ENCODE measurements around the gene FXYD3. TPM values are rescaled to one million over a fixed set of nuclear protein-coding genes. Genes with fewer than 3 reads are reported as not detected.
"Not testable (repeated sequence)": the region's sequence is repeated elsewhere in the genome, so short reads cannot be mapped to it uniquely, and the experiment has no call there.

Gene FXYD3
- total RNA-seq, 1 donor from 2014 or later = 145 TPM

DNA sequence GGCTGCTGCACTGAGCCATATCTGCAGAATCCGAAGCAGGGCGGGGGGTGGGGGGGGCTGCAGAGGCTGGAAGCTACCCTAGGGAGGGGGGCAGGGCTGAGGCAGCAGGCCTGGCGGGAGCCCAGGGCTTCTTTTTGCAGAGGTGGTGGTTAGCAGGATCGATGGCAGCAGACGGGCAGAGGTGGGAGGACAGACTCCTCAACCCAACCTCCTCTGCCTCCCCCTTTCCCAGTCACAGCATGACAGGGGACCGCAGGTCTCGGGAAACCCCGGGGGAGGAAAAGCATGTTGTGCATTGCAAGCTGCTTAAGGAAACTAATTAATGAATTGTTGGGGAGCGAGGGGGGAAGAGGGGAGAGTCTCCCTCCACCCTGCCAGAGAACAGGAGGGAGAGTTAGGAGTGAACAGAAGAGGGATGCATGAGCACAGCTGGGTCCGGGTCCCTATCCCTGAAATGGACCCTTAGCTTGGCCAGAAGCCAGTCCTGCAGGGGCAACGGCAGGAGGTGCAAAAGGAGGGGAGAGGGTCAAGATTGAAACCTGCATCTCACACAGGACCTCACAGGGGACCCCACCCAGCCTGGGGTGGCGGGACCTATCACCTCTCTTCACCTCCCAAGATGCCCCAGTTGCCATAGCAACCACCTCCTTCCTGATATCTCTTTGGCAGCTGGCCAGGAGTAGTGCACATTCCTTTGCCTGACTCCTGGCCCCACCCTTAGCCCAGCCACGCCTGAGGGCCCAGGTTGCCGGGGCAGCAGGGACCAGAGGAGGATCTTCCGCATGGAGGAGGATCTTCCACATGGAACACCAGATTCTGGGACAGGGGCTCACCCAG is 29.2 kb downstream of the FXYD3 start:
- Histone ChIP-seq H3K4me3 (no peak overlapping the region), H3K4me1 (peaks cover 17% of the 10 kb centered on the region), H3K27ac (no peak overlapping the region), H3K27me3 (peaks cover 12% of the 10 kb centered on the region), H3K36me3 (no peaks in the 10 kb centered on the region), H3K9me3 (no peaks in the 10 kb centered on the region)
- no peak for DNase-seq
- no peak for TF ChIP-seq CTCF (IDR thresholded peaks at IDR 0.05)
- no peak for ATAC-seq
- intact Hi-C loops (cut with DNase I) = no loop called here

DNA sequence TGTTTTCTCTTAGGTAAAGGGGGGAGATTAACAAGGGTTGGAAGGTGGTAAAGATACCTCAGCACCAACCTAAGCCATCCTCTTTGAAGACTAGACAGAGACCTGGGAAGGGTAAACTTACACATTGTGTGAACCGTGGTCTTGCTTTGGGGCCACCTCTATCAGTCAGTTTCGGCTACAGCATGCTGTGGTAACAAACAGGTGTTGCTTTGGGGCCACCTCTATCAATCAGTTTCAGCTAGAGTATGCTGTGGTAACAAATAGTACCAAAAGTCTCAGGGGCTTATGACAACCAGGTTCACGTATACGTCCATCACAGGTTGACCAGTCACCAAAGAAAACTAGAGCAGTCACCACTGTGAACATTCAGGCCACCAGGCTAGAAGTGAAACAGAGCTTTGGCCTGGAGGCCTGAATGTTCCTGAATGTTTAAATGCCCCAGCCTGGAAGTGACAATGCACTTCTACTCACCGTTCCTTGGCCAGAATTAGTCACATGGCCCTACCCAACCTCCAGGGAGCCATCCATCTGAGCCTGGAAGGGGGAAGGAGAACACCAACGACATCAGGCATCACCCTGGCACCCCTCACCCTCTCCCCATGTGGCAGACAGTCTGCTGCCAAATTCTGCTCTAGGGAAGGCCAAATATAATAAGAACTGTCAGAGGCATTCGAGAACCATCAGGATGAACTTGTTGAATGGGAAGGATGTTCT is 31.3 kb downstream of the FXYD3 start:
- DNase-seq (no peak), ATAC-seq (no peak)
- Histone ChIP-seq H3K27me3 (peaks cover 12% of the 10 kb centered on the region), H3K4me3 (no peak overlapping the region), H3K4me1 (peaks cover 10% of the 10 kb centered on the region), H3K36me3 (no peaks in the 10 kb centered on the region), H3K9me3 (no peaks in the 10 kb centered on the region), H3K27ac (no peak overlapping the region)
- TF ChIP-seq CTCF (IDR thresholded peaks at IDR 0.05) = no peak
- intact Hi-C loops (cut with DNase I) = no loop called here

DNA sequence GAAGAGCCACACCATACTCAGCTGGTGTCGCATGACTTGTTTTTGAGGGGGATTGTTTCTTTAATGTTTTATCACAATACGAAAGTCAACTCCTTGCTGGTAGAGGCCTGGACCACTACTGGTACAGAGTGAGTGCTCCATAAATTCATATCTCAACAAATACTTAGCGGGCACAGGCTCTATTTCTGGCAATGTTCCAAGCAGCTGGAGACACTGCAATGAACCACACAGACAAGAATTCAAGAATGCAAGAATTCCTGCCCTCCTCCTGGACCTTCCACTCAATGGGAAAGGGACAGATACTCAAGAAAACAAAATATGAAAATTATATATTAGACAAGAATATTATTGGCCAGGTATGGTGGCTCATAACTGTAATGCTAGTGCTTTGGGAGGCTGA is 33.8 kb downstream of the FXYD3 start:
- intact Hi-C loops (cut with DNase I) = no loop called here
- no peak for DNase-seq
- Histone ChIP-seq H3K27me3 (no peaks in the 10 kb centered on the region), H3K9me3 (no peaks in the 10 kb centered on the region), H3K4me1 (peaks cover 9% of the 10 kb centered on the region), H3K27ac (no peak overlapping the region), H3K36me3 (no peaks in the 10 kb centered on the region), H3K4me3 (no peak overlapping the region)
- TF ChIP-seq CTCF (IDR thresholded peaks at IDR 0.05) = no peak
- no peak for ATAC-seq

DNA sequence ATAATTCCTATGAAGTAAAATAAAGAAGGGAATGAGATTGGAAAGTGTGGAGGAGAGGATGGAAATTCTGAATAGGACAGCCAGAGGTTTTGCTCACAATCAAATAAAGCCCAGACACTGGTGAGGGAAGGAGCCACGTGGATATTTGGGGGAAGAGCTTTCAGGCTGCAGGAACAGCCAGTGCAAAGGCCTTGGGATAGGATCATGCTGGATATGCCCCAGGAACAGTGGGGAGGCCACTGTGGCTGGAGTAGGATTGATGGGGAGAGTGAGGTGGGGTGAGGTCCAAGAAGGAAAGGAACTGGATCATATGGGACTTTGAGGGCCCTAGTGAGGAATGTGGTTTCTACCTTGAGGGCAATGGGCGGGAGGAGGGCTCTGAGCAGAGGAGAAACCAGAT is 34.8 kb downstream of the FXYD3 start:
- Histone ChIP-seq H3K4me1 (peaks cover 9% of the 10 kb centered on the region), H3K9me3 (no peaks in the 10 kb centered on the region), H3K4me3 (no peak overlapping the region), H3K27me3 (no peaks in the 10 kb centered on the region), H3K36me3 (no peaks in the 10 kb centered on the region), H3K27ac (no peak overlapping the region)
- DNase-seq (no peak), ATAC-seq (no peak)
- no peak for TF ChIP-seq CTCF (IDR thresholded peaks at IDR 0.05)
- intact Hi-C loops (cut with DNase I) = no loop called here

- DNase-seq = no peak
- Histone ChIP-seq H3K9me3 (no peaks in the 10 kb centered on the region), H3K4me3 (no peak overlapping the region), H3K36me3 (no peaks in the 10 kb centered on the region), H3K27me3 (no peaks in the 10 kb centered on the region), H3K4me1 (peaks cover 9% of the 10 kb centered on the region), H3K27ac (no peak overlapping the region)
- ATAC-seq = no peak
- intact Hi-C loops (cut with DNase I) = no loop called here
- no peak for TF ChIP-seq CTCF (IDR thresholded peaks at IDR 0.05)
These were observed 35.8 kb downstream of the FXYD3 start for GRCh38 chr19:35151273-35152065.

- DNase-seq; ATAC-seq; H3K9me3 ChIP-seq; intact Hi-C loops (cut with DNase I); H3K36me3 ChIP-seq; H3K4me3 ChIP-seq; H3K4me1 ChIP-seq; H3K27ac ChIP-seq; H3K27me3 ChIP-seq: not testable (repeated sequence)
These were observed 37.5 kb downstream of the FXYD3 start for GRCh38 chr19:35153129-35153522.

All from upper lobe of right lung (tissue), 1 donor.